ENCODE data around the gene NUP188.

DNA sequence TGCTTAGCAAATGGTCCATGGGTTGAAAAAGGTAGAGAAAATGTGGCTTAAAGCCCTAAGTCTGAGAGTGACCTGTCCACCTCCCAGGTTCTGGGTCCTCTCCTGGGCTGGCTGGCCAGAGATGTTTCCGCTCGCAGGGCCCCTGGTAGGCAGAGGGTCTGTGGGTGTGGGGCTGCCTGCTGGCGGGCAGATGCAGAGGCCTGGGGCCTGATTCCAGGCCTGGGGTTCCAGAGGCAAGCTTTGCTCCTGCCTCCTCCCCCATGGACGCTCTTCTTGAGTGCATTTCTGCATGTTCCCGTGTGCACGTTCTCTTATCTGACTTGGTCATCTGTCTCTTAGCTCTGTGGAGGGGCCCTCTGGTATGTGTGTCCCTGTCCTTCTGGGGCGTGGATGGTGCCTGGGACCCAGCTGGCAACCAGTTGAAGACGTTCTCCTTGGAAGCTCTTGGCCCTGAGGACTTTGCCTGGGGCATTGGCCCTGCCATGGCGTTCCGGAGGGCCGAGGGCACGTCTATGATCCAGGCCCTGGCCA, 92.7 kb downstream of the NUP188 start:
- TF ChIP-seq, protein P1, sequence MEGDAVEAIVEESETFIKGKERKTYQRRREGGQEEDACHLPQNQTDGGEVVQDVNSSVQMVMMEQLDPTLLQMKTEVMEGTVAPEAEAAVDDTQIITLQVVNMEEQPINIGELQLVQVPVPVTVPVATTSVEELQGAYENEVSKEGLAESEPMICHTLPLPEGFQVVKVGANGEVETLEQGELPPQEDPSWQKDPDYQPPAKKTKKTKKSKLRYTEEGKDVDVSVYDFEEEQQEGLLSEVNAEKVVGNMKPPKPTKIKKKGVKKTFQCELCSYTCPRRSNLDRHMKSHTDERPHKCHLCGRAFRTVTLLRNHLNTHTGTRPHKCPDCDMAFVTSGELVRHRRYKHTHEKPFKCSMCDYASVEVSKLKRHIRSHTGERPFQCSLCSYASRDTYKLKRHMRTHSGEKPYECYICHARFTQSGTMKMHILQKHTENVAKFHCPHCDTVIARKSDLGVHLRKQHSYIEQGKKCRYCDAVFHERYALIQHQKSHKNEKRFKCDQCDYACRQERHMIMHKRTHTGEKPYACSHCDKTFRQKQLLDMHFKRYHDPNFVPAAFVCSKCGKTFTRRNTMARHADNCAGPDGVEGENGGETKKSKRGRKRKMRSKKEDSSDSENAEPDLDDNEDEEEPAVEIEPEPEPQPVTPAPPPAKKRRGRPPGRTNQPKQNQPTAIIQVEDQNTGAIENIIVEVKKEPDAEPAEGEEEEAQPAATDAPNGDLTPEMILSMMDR (IDR thresholded peaks at IDR 0.05; ENCODE audit: low read depth, low read length, missing input control) = no peak
- TF ChIP-seq RXRA (IDR thresholded peaks at IDR 0.05) (no peak), TAF1 (conservative IDR thresholded peaks at IDR 0.05) (no peak), EGR1 (IDR thresholded peaks at IDR 0.05; ENCODE audit: low read depth in 2 of 2) (no peak)
- TF ChIP-seq, protein P2, sequence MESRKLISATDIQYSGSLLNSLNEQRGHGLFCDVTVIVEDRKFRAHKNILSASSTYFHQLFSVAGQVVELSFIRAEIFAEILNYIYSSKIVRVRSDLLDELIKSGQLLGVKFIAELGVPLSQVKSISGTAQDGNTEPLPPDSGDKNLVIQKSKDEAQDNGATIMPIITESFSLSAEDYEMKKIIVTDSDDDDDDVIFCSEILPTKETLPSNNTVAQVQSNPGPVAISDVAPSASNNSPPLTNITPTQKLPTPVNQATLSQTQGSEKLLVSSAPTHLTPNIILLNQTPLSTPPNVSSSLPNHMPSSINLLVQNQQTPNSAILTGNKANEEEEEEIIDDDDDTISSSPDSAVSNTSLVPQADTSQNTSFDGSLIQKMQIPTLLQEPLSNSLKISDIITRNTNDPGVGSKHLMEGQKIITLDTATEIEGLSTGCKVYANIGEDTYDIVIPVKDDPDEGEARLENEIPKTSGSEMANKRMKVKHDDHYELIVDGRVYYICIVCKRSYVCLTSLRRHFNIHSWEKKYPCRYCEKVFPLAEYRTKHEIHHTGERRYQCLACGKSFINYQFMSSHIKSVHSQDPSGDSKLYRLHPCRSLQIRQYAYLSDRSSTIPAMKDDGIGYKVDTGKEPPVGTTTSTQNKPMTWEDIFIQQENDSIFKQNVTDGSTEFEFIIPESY (IDR thresholded peaks at IDR 0.05) = no peak

Data from liver (tissue), 3 donors.